Measurements from ENCODE around the gene ARHGEF19.
"Not testable (repeated sequence)": the region's sequence is repeated elsewhere in the genome, so short reads cannot be mapped to it uniquely, and the experiment has no call there.

The ARHGEF19 gene

GRCh38 chr1:16178596-16179497 lies 33.6 kb downstream of the ARHGEF19 start:
- FAIRE-seq: no peak

GRCh38 chr1:16177306-16177705 lies 35.1 kb downstream of the ARHGEF19 start:
- FAIRE-seq: no peak

- FAIRE-seq: no peak
Measured at GRCh38 chr1:16176653-16177052, 35.8 kb downstream of the ARHGEF19 start.

GRCh38 chr1:16175610-16176553 lies 36.6 kb downstream of the ARHGEF19 start:
- FAIRE-seq: no peak

DNA sequence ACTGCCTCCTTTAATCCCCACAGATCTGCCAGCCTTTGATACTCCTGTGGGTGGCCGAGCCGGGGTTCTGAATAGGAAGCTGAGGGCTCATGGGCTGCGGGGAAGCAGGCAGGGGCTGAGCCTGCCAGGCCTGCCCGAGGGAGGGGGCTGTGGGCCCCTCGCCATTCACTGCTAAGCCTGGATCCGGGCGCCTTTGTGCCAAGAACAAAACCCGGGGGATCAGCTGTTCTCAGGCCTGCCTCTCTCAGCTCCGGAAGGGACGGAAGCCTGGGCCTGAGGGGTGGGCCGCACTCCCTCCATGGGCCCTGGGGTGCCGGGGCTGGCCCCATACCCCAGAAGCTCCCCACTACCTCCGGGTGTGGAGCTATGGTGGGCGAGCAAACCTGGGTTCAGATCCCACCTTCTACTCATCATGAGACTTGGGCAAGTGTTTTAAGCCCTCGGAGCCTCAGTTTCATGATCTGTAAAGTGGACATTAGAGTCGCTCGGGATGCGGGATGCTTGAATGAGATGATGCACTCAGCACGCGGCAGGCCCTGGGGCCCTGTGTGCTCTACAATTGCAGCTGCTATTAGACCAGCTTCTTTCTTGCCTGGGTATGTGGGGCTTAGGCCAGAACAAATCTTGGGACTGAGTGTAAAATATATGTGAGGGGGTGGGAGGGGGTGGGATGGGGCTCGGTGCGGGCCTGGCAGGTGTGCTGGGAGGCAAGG lies 37.4 kb downstream of the ARHGEF19 start:
- no peak for FAIRE-seq

GRCh38 chr1:16174261-16174868 lies 38.1 kb downstream of the ARHGEF19 start:
- FAIRE-seq: no peak

DNA sequence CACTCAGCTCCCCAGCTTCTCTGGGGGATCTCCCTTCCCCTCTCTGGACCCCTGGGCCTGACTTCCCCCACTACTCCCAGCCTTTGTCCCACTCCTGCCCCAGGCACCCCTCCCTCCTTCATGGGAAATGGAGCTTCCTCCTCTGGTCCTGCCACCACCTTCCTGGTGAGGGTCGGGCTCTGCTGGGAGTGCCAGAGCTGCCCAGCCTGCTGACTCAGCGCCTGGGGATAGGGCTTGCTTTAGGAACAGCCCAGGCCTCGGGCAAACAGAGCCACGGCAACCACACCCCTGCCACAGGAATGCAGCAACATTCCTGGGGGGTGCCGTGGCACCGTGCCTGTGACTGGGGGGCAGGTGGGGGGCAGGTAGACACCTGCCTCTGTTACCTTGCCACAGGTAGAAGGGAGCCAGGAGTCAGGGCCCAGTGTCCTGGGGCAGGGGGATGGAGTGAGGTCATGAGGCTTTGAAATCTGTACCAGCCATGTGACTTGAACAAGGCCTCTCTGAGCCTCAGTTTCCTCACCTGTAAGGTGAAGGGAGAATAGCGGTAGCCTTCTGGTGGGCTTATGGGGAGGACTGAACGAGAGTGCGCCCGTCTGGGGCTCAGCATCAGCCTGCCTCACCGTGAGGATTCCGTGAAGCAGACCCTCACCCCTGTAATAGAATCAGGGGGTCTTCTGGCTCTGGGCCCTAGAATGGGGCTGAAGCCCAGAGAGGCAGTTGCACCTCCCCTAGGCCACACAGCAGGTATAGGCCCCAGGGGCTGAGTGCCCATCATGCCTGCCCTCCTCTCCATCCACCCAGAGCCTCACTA lies 38.8 kb downstream of the ARHGEF19 start:
- no peak for FAIRE-seq

- no peak for FAIRE-seq
Measured at GRCh38 chr1:16172964-16173446, 39.4 kb downstream of the ARHGEF19 start.

DNA sequence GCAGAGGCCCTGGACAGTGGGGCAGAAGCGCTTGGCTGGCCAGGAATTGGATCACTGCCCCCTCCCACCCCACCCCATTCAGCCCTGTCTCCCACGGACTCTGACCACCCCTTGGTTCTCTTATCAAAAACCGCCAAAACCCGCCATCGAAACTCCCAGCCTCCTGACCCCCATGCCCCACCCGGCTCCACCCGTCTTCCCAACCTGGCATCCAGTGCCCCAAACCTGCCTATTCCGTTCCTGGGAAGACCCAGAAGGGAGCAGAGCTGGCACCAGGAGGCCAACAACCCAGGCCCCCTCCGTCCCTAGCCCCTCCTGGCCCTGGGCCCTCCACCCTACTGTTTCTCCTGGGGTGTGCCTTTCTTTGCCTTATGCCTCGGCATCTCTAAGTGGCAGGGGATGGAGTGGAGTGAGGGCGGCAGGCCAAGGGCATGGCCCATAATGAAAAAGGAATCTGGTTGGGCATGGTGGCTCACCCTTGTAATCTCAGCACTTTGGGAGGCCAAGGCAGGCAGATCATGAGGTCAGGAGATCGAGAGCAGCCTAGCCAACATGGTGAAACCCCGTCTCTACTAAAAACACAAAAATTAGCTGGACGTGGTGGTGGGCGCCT lies 40.1 kb downstream of the ARHGEF19 start:
- FAIRE-seq: no peak

- FAIRE-seq: no peak
Measured at GRCh38 chr1:16171314-16172151, 40.9 kb downstream of the ARHGEF19 start.

- FAIRE-seq: no peak
Measured at GRCh38 chr1:16170283-16170673, 42.2 kb downstream of the ARHGEF19 start.

DNA sequence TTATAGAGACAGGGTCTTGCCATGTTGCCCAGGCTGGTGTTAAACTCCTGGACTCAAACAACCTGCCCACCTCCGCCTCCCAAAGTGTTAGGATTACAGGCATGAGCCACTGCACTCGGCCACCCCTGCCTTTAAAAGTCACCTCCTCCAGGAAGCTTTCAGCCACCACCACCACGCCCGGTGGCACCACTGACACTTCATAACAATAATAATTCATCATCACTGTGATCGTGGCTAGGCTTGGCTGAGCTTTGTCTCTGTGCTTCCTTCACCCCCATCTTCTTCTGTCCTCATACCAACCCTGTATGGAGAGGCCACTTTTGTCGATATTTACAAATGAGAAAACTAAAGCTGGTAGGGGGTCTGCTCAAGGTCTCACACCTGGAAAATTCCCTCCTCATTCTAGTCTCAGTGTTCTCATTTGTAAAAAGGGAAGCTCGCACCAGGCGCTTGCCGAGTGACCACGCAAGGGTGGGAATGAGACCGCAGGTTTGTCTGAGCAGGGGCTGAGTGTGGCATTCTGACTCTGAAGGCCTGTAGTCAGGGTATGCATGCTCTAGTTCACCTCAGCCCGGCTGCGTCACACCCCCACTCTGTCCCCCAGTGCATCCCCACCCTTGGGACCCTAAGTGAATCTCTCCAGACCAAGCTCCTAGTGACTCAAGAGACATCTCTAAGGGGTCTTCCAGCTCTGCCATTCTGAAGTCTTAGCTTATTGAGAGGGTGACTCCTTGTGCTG lies 43.7 kb downstream of the ARHGEF19 start:
- no peak for FAIRE-seq

DNA sequence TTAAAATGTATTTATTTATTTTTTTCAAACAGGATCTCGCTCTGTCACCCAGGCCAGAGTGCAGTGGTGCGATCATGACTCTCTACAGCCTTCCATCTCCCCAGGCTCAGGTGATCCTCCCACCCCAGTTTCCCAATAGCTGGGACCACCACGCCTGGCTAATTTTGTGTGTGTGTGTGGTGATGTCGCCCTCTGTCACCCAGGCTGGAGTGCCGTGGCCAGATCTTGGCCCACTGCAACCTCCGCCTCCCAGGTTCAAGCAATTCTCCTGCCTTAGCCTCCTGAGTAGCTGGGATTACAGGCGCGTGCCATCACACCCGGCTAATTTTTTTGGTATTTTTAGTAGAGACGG lies 44.3 kb downstream of the ARHGEF19 start:
- not testable (repeated sequence) for FAIRE-seq

DNA sequence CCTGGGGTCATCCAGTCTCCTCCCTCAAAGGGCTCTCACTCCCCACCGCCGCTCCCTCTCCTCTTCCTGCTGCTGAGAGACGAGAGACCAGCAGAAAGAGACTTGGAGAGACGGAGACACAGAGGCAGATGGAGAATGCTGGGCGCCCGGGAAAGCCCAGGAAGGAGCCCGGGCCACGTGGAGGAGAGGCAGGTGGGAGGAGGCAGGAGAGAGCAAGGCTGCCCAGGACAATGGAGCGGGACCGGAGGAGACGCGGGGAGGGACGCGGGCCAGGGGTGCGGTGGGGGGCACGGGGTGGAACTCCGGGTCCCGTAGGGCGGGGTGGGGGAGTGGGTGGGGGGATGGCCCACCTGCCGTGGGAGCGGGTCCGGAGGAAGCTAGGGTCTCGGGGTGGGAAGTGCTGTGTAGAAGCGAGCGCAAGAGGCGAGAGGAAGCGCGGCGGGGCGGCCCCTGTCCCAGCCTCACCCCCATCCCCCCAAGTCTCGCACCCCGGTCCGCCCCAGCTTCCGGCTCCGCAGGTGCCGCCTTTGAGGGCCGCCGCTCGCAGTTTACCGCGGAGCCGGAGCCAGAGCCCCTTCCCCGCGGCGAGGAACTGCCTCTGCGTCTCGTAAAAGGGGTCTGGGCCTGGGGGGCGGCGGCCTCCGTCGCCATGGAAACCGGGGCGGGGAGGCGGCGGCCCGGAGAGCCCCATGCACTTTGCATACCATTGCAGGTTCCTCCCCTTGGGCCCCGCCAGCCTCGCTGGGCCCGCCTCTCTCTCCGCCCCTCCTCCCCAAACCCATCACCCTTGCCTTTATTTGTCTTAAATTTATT lies 44.9 kb downstream of the ARHGEF19 start:
- FAIRE-seq: peak; percentile 15

DNA sequence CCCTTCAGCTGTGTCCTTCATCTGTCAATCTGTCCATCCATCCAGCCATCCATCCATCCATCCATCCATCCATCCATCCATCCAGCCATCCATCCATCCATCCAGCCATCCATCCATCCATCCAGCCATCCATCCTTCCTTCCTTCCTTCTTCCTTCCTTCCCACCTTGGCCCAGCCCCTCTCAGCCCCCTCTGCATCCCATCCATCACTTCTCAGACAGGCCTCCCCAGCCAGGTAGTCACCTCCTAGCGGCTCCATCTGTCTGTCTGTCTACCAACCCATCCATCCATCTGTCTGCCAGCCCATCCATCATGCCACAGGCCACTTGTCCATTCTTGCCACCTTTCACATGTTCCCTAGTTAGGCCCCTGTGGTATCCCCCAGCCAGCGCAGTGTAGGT lies 46.3 kb downstream of the ARHGEF19 start:
- no peak for FAIRE-seq

DNA sequence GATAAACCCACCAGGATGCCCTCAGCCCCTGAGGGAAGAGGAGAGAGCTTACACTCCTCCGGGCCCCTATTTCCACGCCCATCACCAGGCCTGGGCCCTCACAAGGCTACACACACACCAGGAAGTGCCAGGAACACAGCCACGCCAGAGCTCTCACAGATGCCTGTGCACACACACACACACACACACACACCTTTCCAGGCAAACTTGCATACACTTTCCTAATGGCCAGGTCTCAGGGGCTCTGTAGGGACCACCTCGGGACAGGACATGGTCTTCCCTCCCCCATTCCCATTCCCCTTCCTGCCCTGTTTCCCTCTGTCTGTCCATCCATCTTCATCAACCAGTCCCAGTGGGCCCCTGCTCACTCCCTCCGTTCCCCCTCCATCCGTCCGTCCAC lies 46.9 kb downstream of the ARHGEF19 start:
- no peak for FAIRE-seq

DNA sequence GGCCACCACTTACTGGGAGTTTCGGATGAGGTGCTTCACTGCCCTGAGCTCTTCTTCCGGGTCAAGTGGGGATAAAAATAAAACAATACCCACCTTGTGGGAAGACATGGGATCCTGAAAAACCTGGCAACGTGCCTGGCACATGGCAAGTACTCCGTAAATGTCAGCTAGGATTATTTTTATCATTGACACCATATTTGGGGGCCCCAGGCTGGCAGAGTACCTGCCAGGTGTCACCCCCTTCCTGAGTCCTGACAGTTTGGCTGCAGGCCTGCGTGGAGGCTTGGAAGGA lies 47.4 kb downstream of the ARHGEF19 start:
- FAIRE-seq: no peak

DNA sequence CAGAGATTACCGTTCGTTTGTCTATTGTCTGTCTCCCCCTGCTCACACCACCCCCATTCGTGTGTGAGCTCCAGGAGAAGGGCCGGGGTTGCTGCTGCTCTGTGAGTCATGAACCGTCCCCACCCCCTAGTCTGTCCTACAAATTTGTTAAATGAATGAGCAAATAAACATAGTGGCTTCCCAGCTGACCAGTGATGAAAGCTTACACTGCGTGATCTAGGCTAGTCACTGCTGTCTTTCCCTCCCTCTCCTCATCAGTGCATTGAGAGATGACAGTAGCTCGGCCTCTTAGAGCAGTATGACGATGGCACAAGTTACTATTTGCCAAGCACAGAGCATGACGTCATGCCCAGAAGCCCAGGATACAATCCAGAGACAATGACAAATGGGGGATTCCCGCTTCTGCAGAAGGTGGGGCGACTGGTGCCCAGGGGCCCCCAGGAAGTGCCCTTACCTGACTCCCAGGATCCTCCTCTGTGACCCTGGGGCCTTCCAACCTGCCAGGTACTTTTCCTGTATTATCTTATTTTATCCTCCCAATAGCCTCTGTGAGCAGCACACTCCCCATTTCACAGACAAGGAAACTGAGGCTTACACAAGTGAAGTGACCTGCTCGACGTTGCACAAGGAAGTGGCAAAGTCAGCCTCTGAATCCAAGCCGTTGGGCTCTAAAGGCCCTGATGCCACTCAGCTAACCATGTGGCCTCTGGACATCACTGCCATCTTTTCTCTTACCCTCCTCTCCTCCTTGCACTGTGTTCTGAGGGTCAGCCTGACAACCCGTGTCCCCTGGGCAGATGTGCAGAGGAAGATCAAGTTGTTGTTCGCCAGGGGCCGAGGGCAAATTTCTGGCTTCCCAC lies 48.0 kb downstream of the ARHGEF19 start:
- FAIRE-seq: no peak
